GM10266 (cell line): Measurements from ENCODE around the gene CAP2.

Experiments
- DNase-seq: peaks from one replicate; pipeline ENCODE4 v3.0.0; 2012; ENCODE audit errors: extremely low spot score
- TF ChIP-seq, protein P1 (sequence below): IDR thresholded peaks from 2 replicates; pipeline ENCODE4 v1.5.1; 2012; ENCODE audit warnings: mild to moderate bottlenecking, low read depth; ENCODE audit not compliant: control insufficient read depth, insufficient read depth; ENCODE audit errors: missing control alignments

CAP2 gene

DNA sequence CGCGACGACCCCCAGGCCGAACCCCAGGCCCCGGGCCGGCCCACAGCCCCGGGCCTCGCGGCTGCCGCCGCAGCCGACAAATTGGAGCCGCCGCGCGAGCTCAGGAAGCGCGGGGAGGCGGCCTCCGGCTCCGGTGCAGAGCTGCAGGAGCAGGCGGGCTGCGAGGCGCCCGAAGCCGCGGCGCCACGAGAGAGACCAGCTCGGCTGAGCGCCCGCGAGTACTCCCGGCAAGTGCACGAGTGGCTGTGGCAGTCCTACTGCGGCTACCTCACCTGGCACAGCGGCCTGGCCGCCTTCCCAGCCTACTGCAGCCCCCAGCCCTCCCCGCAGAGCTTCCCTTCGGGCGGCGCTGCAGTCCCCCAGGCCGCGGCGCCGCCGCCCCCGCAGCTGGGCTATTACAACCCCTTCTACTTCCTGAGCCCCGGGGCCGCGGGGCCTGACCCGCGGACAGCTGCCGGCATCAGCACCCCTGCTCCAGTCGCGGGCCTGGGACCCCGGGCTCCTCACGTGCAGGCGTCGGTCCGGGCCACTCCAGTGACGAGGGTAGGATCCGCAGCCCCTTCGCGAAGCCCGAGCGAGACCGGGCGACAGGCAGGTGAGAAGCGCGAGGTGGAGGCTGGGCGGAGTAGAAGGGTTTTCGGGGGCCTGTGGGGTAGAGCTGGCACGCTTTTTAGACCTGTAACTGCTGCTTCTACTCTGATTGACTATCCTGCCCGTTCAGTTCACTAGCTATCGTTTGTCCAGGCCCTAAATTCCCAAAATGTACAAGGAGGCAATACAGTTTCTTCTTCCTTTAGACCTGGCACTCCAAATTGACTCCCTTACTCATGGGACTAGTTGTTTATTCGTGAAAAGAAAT, 207.4 kb downstream of the CAP2 start:
- DNase-seq, result peak; percentile 47

DNA sequence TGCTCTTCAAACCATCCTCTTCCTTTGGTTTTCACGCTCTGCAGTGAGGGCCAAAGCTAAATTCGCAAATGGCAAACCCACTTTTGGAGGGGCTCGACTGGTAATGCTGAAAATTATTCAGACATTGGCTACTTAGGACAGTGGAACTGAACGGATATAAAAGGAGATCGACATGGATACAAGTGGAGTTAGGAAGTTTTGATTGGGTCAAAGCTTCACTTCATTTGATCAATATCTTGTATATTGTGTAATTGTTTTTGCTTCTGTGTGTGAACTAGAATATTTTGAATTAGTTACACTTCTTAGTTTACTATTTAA, 207.9 kb downstream of the CAP2 start:
- DNase-seq, result no peak
- TF ChIP-seq, protein P1, sequence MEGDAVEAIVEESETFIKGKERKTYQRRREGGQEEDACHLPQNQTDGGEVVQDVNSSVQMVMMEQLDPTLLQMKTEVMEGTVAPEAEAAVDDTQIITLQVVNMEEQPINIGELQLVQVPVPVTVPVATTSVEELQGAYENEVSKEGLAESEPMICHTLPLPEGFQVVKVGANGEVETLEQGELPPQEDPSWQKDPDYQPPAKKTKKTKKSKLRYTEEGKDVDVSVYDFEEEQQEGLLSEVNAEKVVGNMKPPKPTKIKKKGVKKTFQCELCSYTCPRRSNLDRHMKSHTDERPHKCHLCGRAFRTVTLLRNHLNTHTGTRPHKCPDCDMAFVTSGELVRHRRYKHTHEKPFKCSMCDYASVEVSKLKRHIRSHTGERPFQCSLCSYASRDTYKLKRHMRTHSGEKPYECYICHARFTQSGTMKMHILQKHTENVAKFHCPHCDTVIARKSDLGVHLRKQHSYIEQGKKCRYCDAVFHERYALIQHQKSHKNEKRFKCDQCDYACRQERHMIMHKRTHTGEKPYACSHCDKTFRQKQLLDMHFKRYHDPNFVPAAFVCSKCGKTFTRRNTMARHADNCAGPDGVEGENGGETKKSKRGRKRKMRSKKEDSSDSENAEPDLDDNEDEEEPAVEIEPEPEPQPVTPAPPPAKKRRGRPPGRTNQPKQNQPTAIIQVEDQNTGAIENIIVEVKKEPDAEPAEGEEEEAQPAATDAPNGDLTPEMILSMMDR, result no peak

More for the DNA sequence above, 207.4 kb downstream of the CAP2 start:
- TF ChIP-seq, protein P1, result peak; percentile 48

DNA sequence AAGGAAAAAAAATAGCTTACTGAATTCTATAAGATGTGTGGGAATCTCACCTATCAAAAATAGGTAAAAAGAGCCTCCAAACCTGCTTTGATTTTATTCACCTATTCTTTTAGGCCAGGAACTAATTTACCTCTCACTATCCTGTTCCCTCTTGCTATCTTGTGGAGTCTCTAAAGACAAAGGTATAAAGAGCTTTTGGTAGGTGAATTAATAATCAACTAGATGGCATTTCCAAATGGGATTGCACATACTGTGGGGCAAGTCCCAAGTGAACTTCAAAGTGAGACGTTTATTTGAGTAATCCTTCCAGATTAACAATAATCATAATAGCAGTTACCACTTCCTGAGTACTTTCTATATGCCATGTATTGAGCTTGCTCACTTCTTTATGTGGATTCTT, 209.5 kb downstream of the CAP2 start:
- TF ChIP-seq, protein P1, result no peak
- no peak for DNase-seq

DNA sequence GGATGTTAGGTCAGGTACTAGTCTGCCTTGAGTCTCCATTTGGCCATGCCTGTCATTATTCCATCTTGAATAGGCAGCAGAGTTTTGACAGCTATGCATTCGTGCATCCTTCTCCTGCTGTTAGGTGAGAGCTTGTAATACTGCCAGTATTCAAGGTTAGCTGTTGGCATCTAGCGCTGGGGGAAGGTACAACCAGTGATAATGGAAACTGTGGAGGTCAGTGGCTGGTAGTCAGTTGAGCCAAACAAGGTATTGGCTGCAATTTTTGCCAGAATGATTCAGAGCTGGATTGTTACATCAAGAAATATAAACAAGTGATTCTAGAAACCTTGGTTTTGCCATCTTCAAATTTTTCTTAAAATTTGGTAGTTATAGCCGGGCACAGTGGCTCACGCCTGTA, 213.2 kb downstream of the CAP2 start:
- TF ChIP-seq, protein P1, result no peak
- DNase-seq, result no peak
